Posterior vena cava (tissue), 2 donors: ENCODE data around the gene YWHAE. TPM values are rescaled to one million over a fixed set of nuclear protein-coding genes. Genes with fewer than 3 reads are reported as not detected.
"Not testable (repeated sequence)": the region's sequence is repeated elsewhere in the genome, so short reads cannot be mapped to it uniquely, and the experiment has no call there.

ENCODE experiments used
- DNase-seq: peaks from one replicate; pipeline ENCODE4 v3.0.0-alpha.2; 2020; ENCODE audit warnings: low spot score
- intact Hi-C, 2 donors: fragments of 100-400 bp; cut with DNase I; formaldehyde crosslinking; loops; one replicate each; pipeline versions ENCODE4 v1.14.1 to v1.14.2; 2022 to 2023
- total RNA-seq, 2 donors: library from RNA; stranded (reverse); fragmentation: NEBNext Ultra II Directional; extraction: Animal tissue kit (Norgen Biotek cat#: 25700); gene quantifications; one replicate each; pipeline ENCODE4 v1.2.1, GENCODE V29; 2021
- donor health status: DM: yes; HTN: yes; CAD: no.
- donor health status: DM: yes; HTN: yes; CAD: no.

YWHAE gene
- total RNA-seq, 2 donors from 2014 or later, result 274 to 306 TPM

DNA sequence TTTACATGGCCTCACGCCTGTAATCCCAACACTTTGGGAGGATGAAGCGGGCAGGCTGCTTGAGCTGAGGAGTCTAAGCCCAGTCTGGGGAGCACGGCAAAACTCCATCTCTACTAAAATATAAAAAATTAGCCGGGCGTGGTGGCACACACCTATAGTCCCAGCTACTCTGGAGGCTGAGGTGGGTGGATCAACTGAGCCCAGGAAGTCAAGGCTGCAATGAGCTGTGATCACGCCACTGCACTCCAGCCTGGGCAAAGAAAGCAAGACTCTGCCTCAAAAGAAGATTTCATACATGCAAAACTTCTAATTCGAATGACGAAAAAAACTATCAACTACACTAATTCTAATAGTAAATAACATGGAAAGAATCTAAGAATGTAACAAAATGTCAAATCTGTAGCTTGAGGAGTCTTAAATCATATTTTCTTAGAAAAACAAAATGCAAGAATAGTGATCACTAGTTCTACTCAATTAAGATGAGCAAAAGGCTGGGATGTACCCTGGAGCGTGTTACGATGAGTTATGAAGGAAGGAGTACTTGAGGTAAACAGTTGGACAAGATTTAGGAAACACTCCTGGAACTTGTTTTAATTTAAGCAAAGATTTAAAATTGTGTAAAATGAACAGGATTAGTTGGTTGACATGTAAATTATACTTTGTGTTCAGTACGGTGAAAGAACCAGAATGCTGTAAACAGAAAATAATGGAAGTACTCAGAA lies 20.7 kb downstream of the YWHAE start:
- DNase-seq, result peak; percentile 36
- intact Hi-C loops, result no loop called here

DNA sequence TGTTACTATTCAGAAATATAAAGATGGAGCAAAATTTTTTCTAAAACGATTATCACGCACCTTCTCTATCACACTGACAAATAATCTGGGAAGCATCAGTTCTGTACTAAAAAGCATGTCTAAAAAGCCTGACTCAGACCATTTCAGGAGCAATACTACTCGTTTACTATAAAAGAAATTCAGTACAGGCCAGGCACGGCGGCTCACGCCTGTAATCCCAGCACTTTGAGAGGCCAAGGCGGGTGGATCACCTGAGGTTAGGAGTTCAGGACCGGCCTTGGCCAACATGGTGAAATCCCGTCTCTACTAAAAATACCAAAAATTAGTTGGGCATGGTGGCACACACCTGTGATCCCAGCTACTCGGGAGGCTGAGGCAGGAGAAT lies 21.6 kb downstream of the YWHAE start:
- intact Hi-C loops, DNase-seq: not testable (repeated sequence)

DNA sequence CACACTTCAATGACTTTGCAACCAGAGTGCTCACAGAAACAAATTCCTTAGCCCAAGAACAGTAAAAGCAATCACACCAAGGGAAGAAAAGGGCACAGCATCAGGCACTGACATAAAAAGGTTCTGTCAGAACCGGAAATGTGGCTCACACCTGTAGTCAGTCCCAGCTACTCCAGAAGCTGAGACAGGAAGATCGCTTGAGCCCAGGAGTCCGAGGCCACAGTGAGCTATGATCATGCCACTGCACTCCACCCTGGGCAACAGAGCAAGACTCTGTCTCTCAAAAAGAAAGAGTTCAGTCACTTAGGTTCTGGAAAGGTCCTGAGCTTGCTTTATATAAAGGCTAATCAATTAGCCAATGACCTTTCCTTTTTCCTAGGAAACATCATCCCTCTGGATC lies 22.7 kb downstream of the YWHAE start:
- intact Hi-C loops, result no loop called here
- no peak for DNase-seq

DNA sequence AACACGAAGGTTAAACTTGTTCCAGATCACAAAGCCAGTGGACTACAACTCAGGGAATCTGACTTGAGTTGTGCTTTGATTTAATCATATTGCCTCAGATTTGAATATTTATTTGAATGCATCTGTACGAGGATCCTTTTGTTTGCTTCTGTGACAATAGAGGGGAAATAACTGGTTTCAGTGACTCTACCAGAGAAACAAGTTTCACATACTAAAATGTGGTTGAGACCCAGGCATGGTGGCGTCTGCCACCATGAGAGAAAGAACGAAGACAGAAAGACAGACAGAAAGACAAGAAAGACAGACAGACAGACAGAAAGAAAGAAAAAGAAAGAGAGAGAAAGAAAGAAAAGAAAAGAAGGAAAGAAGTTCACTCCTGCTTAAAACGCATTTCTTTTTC lies 24.0 kb downstream of the YWHAE start:
- intact Hi-C loops, result no loop called here
- no peak for DNase-seq

DNA sequence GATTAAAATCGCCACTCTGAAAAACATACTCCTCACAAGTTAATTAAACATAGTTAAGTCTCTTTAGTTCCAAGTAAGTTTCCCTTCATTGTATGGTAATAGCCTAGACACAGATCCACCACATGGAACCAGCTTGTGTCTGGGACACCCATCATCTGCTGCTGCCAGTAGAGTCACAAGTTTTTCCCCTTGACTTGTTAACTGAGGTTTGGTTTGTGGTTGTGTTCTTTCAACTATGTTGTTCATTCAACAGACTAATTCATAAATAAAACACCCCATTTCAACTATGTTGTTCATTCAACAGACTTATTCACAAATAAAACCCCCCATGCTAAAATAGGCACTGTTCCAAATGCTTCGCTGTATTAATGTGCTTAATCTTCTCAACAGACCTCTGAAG lies 24.4 kb downstream of the YWHAE start:
- no peak for DNase-seq
- intact Hi-C loops, result no loop called here

DNA sequence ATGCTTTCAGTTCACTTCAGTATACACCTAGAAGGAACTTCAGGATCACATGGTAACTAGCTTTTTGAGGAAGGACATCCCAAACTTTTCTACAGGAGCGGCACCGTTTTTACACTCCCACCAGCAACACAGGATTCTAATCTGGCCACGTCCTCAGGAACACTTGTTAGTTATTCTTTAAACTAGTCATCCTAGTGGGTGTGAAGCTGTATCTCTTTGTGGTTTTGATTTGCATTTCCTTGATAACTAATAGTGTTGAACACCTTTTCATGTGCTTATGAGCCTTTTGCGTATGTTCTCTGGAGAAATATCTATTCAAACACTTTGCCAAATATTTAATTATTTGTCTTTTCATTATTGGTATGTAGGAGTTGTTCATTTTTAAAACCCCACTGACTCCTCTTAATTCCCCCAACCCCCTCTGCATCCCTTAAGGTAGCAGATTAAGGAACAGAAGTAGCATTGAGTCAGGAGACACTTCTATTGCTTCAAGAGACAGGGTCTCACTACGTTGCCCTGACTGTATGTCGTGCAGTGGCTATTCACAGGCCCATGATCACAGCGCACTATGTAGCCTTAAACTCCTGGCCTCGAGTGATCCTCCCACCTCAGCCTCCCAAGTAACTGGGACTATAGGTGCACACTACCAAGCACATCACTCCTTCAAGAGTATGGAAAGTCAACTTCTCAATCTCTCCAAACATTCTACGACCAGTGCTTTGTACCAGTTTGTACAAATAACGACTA lies 25.4 kb downstream of the YWHAE start:
- intact Hi-C loops, result loop anchor here in 1 of 2 donors (5.0 kb wide), 1 partner anchor 78 kb away; no protein-coding TSS in a partner anchor
- no peak for DNase-seq

DNA sequence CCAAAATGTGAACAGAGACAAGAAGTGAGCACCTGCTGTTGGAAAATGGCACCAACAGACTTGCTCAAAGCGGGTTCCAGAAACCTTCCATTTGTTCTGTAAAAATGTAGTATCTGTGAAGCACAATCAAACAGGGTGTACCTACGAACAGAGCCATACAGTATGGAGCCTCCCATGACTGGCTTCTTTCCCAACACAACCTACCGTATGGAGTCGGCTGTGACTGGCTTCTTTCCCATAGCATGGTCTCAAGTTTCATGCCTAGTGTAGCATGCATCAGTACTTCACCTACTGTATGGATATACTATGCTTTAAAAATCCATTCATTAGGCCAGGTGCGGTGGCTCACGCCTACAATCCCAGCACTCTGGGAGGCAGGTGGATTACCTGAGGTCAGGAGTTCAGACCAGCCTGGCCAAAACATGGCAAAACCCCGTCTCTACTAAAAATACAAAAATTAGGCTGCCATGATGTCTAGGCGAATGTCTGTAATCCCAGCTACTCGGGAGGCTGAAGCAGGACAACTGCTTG lies 26.2 kb downstream of the YWHAE start:
- intact Hi-C loops, result loop anchor here in 1 of 2 donors (5.0 kb wide), 1 partner anchor 79 kb away; no protein-coding TSS in a partner anchor
- no peak for DNase-seq

DNA sequence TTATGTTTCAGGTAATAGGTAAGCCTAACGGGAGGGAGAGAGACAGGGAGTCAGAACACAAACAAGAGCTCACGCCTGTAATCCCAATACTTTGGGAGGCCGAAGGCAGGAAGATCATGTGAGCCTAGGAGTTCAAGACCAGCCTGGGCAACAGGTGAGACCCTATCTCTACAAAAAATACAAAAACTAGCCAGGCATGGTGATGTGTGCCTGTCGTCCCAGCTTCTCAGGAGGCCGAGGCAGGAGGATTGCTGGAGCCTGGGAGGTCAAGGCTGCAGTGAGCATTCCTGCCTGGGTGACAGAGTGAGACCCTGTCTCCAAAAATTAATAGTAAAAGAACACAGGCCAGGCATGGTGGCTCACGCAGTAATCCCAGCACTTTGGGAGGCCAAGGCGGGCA lies 27.4 kb downstream of the YWHAE start:
- no peak for DNase-seq
- intact Hi-C loops, result loop anchor here in 1 of 2 donors (5.0 kb wide), 1 partner anchor 80 kb away; no protein-coding TSS in a partner anchor

DNA sequence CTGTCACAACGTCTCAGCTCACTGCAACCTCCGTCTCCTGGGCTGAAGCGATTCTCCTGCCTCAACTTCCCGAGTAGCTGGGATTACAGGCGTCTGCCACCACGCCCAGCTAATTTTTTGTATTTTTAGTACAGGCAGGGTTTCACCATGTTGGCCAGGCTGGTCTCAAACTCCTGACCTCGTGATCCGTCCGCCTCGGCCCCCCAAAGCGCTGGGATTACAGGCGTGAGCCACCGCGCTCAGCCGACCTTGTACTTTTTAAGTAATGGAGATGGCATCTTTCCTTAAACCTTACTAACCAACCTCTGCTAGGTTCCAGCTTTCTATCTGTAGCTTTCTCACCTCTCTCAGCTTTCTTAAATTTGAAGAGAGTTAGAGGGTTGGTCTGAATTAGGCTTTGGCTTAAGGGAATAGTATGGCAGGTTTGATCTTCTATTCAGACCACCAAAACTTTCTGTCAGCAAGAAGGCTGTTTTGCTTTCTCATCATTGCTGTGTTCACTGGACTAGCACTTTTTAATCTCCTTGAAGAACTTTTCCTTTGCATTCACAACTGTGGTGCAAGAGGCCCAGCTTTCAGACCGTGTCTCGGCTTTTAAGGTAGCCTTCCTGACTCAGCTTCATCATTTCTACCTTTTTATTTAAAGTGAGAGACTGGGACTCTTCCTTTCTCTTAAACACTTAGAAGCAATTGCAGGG lies 28.0 kb downstream of the YWHAE start:
- intact Hi-C loops, result loop anchor here in 1 of 2 donors (2.0 to 5.0 kb wide), 2 partner anchors 49 to 80 kb away; no protein-coding TSS in a partner anchor
- no peak for DNase-seq

DNA sequence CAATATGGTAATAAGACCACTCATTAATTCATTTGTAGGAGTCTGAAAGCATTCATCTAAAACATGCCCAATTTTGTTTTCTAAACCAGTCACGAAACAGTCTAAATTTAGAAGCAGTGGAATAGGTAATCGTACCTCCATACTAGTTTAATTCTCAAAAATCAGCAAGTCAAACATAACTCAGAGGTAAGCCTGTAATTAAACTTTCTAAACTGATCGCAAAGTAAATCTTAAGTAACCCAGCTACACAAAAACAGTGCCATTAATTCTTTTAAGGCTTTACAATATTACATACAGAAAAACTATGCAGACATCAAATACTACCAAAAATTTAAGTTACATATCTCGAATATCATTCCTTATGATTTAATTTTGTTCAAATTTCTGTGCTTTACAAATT lies 31.4 kb downstream of the YWHAE start:
- intact Hi-C loops, result loop anchor here (10.0 kb wide), 2 partner anchors 86 to 126 kb away; partner anchors contain the start of genes MYO1C (in 2 of the 2) and CRK (in 1 of the 2)
- no peak for DNase-seq

DNA sequence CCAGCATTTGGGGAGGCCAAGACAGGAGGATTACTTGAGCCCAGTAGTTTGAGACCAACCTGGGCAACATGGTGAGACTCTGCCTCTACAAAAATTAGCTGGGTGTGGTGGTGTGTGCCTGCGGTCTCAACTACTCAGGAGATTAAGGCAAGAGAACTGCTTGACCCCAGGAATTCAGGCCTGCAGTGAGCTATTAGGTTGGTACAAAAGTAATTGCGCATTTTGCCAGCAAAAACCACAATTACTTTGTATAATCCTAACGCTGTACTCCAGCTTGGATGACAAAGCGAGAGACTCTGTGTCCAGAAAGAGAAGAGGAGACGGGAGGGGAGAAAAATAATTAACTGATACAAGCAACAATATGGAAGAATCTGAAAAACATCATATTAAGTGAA lies 32.7 kb downstream of the YWHAE start:
- intact Hi-C loops, result loop anchor here (10.0 kb wide), 2 partner anchors 87 to 127 kb away; partner anchors contain the start of genes MYO1C (in 2 of the 2) and CRK (in 1 of the 2)

DNA sequence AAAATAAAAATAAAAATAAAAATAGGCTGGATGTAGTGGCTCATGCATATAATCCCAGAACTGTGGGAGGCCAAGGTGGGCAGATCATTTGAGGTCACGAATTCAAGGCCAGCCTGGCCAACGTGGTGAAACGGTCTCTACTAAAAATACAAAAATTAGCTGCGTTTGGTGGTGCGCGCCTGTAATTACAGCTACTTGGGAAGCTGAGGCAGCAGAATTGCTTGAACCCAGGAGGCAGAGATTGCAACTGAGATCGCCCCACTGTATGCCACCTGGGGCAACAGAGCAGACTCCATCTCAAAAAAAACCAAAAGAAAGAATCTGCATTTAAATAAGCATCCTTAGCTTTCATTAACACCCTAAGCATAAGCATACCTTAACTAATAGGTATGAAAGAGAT lies 33.8 kb downstream of the YWHAE start:
- intact Hi-C loops, result loop anchor here (10.0 kb wide), 2 partner anchors 89 to 129 kb away; partner anchors contain the start of genes MYO1C (in 2 of the 2) and CRK (in 1 of the 2)
- DNase-seq, result no peak

More for the DNA sequence above, 32.7 kb downstream of the YWHAE start:
- no peak for DNase-seq

DNA sequence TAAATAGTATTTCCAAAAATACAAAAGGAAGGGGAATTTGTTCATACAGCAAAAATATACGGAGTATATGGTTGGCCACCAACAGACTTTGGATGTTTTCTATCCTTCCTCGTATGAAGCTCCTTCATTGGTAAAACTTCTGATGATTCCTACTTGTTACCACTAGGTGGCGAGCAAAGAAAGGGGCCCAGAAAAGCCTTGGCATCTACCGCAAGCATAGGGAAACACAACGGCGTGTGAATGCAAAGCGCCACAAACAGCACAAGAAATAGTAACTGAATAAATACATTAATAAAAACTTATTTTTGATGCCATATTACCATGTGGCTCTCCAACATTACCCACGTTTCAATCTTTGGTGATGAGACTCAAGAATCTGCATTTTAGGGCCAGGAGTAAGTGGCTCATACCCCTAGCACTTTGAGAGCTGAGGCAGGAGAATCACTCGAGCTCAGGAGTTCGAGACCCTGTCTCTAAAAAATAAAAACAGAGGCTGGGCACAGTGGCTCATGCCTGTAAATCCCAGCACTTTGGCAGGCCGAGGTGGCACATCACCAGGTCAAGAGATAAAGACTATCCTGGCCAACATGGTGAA lies 34.5 kb downstream of the YWHAE start:
- DNase-seq, result no peak
- intact Hi-C loops, result loop anchor here (10.0 kb wide), 2 partner anchors 89 to 129 kb away; partner anchors contain the start of genes MYO1C (in 2 of the 2) and CRK (in 1 of the 2)

DNA sequence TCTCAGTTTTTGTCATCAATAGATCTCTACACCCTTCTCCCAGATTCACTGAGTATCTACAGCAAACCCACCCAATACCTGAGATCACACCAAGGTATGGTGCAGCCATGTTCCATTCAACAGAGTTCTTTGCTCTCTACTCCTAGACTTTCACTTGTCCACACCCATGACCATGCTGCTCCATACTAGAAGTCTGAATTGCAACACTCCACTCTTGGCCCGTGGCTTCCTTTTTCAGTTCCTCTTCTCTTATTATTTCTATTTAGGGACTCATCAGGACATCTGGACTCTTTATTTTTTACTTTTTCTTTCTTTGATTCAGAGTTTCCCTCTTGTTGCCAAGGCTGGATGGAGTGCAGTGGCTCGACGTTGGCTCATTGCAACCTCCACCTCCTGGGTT lies 37.1 kb downstream of the YWHAE start:
- intact Hi-C loops, result loop anchor here (10.0 kb wide), 2 partner anchors 92 to 132 kb away; partner anchors contain the start of genes MYO1C (in 2 of the 2) and CRK (in 1 of the 2)
- DNase-seq, result no peak

DNA sequence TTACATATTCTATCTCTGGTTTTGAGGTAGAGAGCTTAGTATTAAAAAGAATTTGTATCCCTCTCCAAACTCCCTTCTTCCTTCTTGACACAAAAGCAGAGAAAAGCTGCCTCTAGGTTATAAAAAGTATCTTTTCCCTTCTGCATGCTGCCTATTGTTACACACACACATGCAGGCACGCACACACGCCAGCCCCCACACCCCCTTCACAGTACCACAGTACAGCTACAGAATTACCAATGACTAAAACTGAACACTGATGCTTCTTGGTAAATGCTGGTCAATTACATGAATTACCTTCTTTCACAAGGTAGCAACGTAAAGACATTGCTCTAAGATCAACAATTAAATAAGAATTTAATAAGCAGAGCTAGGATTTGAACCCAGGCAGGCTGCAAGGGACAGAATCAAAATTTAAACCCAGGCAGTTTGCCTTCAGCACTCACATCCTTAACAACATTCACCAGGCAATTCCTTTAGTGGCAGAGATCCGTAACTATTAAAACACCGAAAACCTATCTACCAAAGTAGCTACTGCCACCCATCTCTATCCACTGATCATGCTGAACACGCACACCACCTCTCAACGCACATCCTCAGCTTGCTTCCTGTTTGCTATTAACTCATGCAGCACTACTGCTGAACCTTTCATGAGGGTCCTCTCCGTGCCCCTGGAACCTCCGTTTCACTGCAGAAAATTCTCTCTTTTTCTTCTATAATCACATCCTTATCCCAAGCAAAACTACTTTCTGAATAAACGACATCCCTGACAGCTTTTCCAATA lies 37.8 kb downstream of the YWHAE start:
- intact Hi-C loops, result loop anchor here (10.0 kb wide), 2 partner anchors 93 to 133 kb away; partner anchors contain the start of genes MYO1C (in 2 of the 2) and CRK (in 1 of the 2)
- DNase-seq, result no peak

DNA sequence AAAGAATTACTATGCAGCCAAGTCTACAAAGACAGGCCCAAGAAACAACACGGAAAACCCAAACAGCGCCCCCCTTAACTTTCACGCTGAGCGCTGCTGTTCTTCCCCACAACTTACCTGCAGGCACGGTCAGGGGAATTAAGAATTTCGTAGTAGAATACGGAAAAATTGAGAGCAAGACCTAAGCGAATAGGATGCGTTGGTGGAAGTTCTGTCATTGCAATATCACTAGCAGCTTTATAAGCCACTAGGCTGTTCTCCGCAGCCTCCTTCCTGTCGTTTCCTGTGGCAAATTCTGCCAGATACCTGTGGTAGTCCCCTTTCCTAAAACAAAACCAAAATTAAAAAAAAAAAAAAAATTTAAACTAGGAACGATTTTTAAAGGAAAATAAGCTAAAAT lies 39.0 kb downstream of the YWHAE start:
- DNase-seq, result no peak
- intact Hi-C loops, result loop anchor here (10.0 kb wide), 2 partner anchors 94 to 134 kb away; partner anchors contain the start of genes MYO1C (in 2 of the 2) and CRK (in 1 of the 2)

DNA sequence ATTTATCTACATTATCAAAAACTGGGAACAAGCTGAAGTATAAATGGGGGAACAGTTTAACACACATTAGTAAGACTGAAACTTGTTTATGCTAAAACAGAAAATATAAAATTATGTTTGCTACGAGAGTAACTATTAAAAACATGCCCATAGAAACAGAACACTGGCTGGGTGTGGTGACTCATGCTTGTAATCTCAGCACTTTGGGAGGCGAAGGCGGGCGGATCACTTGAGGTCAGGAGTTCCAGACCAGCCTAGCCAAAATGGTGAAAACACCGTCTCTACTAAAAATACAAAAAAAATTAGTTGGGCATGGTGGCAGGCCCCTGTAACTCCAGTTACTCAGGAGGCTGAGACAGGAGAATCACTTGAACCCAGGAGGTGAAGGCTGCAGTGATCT lies 39.7 kb downstream of the YWHAE start:
- DNase-seq, result not testable (repeated sequence)
- intact Hi-C loops, result loop anchor here (10.0 kb wide), 2 partner anchors 94 to 134 kb away; partner anchors contain the start of genes MYO1C (in 2 of the 2) and CRK (in 1 of the 2)

DNA sequence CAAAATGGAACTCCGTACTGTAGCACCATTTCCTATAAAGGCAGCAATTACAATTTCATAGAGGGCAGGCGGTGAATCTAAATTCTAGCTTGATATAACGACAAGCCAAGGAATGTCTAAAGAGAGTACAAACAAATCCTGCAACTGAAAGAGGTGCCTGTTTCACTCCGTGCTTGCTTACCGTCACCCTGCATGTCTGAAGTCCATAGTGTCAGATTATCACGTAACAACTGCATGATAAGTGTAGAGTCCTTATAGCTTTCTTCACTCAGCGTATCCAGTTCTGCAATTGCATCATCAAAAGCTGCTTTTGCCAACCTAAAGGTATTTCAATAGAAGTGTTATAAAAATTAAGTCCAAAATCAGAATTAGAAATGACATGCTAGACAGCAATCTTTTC lies 46.0 kb downstream of the YWHAE start:
- no peak for DNase-seq
- intact Hi-C loops, result no loop called here
